Measurements from ENCODE around the gene NDUFB4.
A peak's percentile ranks its signal among the peaks of the same experiment; 100 is the strongest.
"Not testable (repeated sequence)": the region's sequence is repeated elsewhere in the genome, so short reads cannot be mapped to it uniquely, and the experiment has no call there.

NDUFB4 gene

GRCh38 chr3:120602682-120603081 is 6.5 kb downstream of the NDUFB4 start:
- Mint-ChIP-seq H3K4me1 (no peaks in the 10 kb centered on the region), H3K9me3 (no peaks in the 10 kb centered on the region), H3K4me3 (no peak overlapping the region), H3K36me3 (peaks cover 30% of the 10 kb centered on the region), H3K27me3 (no peaks in the 10 kb centered on the region), H3K27ac (no peak overlapping the region)
- CTCF ChIA-PET = no interaction called here
- DNase-seq = no peak

- Mint-ChIP-seq H3K27me3 (no peaks in the 10 kb centered on the region), H3K27ac (no peak overlapping the region), H3K4me1 (no peaks in the 10 kb centered on the region), H3K36me3 (peaks cover 30% of the 10 kb centered on the region), H3K9me3 (no peaks in the 10 kb centered on the region), H3K4me3 (no peak overlapping the region)
- CTCF ChIA-PET = interaction anchor here (0.6 kb wide), 1 partner anchor 38 kb away, joined by 3 read pairs; no protein-coding TSS in a partner anchor
- DNase-seq = no peak
These were observed 8.2 kb downstream of the NDUFB4 start for GRCh38 chr3:120604382-120604781.

GRCh38 chr3:120604784-120605183 is 8.6 kb downstream of the NDUFB4 start:
- no peaks in the 10 kb centered on the region for H3K9me3 Mint-ChIP-seq
- no peaks in the 10 kb centered on the region for H3K27me3 Mint-ChIP-seq
- H3K27ac Mint-ChIP-seq = no peak overlapping the region
- peaks cover 30% of the 10 kb centered on the region for H3K36me3 Mint-ChIP-seq
- no peaks in the 10 kb centered on the region for H3K4me1 Mint-ChIP-seq
- no peak overlapping the region for H3K4me3 Mint-ChIP-seq
- DNase-seq = no peak
- CTCF ChIA-PET = interaction anchor here (0.6 kb wide), 1 partner anchor 39 kb away, joined by 3 read pairs; no protein-coding TSS in a partner anchor

- CTCF ChIA-PET = no interaction called here
- H3K9me3 Mint-ChIP-seq = no peaks in the 10 kb centered on the region
- no peak for DNase-seq
- H3K27ac Mint-ChIP-seq = no peak overlapping the region
- H3K4me3 Mint-ChIP-seq = no peak overlapping the region
- peaks cover under 1% of the 10 kb centered on the region for H3K36me3 Mint-ChIP-seq
- no peaks in the 10 kb centered on the region for H3K4me1 Mint-ChIP-seq
- H3K27me3 Mint-ChIP-seq = peaks cover 4% of the 10 kb centered on the region
These were observed 12.4 kb downstream of the NDUFB4 start for GRCh38 chr3:120608506-120608905.

- no peaks in the 10 kb centered on the region for H3K9me3 Mint-ChIP-seq
- no peak overlapping the region for H3K4me3 Mint-ChIP-seq
- no peaks in the 10 kb centered on the region for H3K36me3 Mint-ChIP-seq
- H3K27ac Mint-ChIP-seq = no peak overlapping the region
- CTCF ChIA-PET = interaction anchor here (1.6 kb wide), 1 partner anchor 8 kb away, joined by 4 read pairs; no protein-coding TSS in a partner anchor
- H3K4me1 Mint-ChIP-seq = no peaks in the 10 kb centered on the region
- H3K27me3 Mint-ChIP-seq = peaks cover 4% of the 10 kb centered on the region
- no peak for DNase-seq
These were observed 18.6 kb downstream of the NDUFB4 start for GRCh38 chr3:120614765-120615164.

GRCh38 chr3:120615847-120616609 is 19.9 kb downstream of the NDUFB4 start:
- DNase-seq = no peak
- peaks cover 4% of the 10 kb centered on the region for H3K27me3 Mint-ChIP-seq
- no peak overlapping the region for H3K27ac Mint-ChIP-seq
- H3K9me3 Mint-ChIP-seq = no peaks in the 10 kb centered on the region
- CTCF ChIA-PET = no interaction called here
- no peaks in the 10 kb centered on the region for H3K36me3 Mint-ChIP-seq
- H3K4me3 Mint-ChIP-seq = no peak overlapping the region
- H3K4me1 Mint-ChIP-seq = no peaks in the 10 kb centered on the region

- H3K27ac Mint-ChIP-seq, CTCF ChIA-PET, H3K36me3 Mint-ChIP-seq, H3K4me1 Mint-ChIP-seq, H3K9me3 Mint-ChIP-seq, H3K27me3 Mint-ChIP-seq, H3K4me3 Mint-ChIP-seq, DNase-seq: not testable (repeated sequence)
These were observed 20.6 kb downstream of the NDUFB4 start for GRCh38 chr3:120616745-120617144.

GRCh38 chr3:120622457-120622856 is 26.3 kb downstream of the NDUFB4 start:
- no peak overlapping the region for H3K27ac Mint-ChIP-seq
- CTCF ChIA-PET = interaction anchor here (0.8 kb wide), 1 partner anchor 9 kb away, joined by 4 read pairs; no protein-coding TSS in a partner anchor
- no peaks in the 10 kb centered on the region for H3K4me1 Mint-ChIP-seq
- H3K9me3 Mint-ChIP-seq = peaks cover 12% of the 10 kb centered on the region
- no peaks in the 10 kb centered on the region for H3K27me3 Mint-ChIP-seq
- no peak for DNase-seq
- H3K4me3 Mint-ChIP-seq = no peak overlapping the region
- H3K36me3 Mint-ChIP-seq = no peaks in the 10 kb centered on the region

GRCh38 chr3:120622870-120623726 is 27.0 kb downstream of the NDUFB4 start:
- Mint-ChIP-seq H3K36me3 (no peaks in the 10 kb centered on the region), H3K27ac (no peak overlapping the region), H3K4me3 (no peak overlapping the region), H3K4me1 (no peaks in the 10 kb centered on the region), H3K27me3 (no peaks in the 10 kb centered on the region), H3K9me3 (peaks cover 12% of the 10 kb centered on the region)
- peak; percentile 41 for DNase-seq
- CTCF ChIA-PET = interaction anchor here (0.8 kb wide), 1 partner anchor 9 kb away, joined by 4 read pairs; no protein-coding TSS in a partner anchor

- DNase-seq = no peak
- Mint-ChIP-seq H3K27me3 (no peaks in the 10 kb centered on the region), H3K27ac (no peak overlapping the region), H3K9me3 (peaks cover 12% of the 10 kb centered on the region), H3K4me3 (no peak overlapping the region), H3K36me3 (no peaks in the 10 kb centered on the region), H3K4me1 (no peaks in the 10 kb centered on the region)
- CTCF ChIA-PET = no interaction called here
These were observed 27.6 kb downstream of the NDUFB4 start for GRCh38 chr3:120623727-120624093.

- Mint-ChIP-seq H3K4me1 (no peaks in the 10 kb centered on the region), H3K36me3 (no peaks in the 10 kb centered on the region), H3K27me3 (no peaks in the 10 kb centered on the region), H3K4me3 (no peak overlapping the region), H3K27ac (no peak overlapping the region), H3K9me3 (peaks cover 12% of the 10 kb centered on the region)
- CTCF ChIA-PET = no interaction called here
- no peak for DNase-seq
These were observed 29.0 kb downstream of the NDUFB4 start for GRCh38 chr3:120625159-120625586.

GRCh38 chr3:120634539-120634938 is 38.4 kb downstream of the NDUFB4 start:
- H3K27me3 Mint-ChIP-seq = no peaks in the 10 kb centered on the region
- CTCF ChIA-PET = interaction anchor here (1.0 kb wide), 1 partner anchor 161 kb away, joined by 3 read pairs; no protein-coding TSS in a partner anchor
- H3K4me3 Mint-ChIP-seq = no peak overlapping the region
- H3K4me1 Mint-ChIP-seq = peaks cover 1% of the 10 kb centered on the region
- H3K36me3 Mint-ChIP-seq = no peaks in the 10 kb centered on the region
- no peak overlapping the region for H3K27ac Mint-ChIP-seq
- no peak for DNase-seq
- peaks cover 8% of the 10 kb centered on the region for H3K9me3 Mint-ChIP-seq

GRCh38 chr3:120636795-120637401 is 40.8 kb downstream of the NDUFB4 start:
- Mint-ChIP-seq H3K36me3 (no peaks in the 10 kb centered on the region), H3K4me3 (no peak overlapping the region), H3K27me3 (no peaks in the 10 kb centered on the region), H3K4me1 (peaks cover 10% of the 10 kb centered on the region), H3K9me3 (peaks cover 7% of the 10 kb centered on the region), H3K27ac (no peak overlapping the region)
- no peak for DNase-seq
- CTCF ChIA-PET = no interaction called here

GRCh38 chr3:120637851-120638559 is 41.9 kb downstream of the NDUFB4 start:
- DNase-seq = no peak
- Mint-ChIP-seq H3K4me1 (peaks cover 10% of the 10 kb centered on the region), H3K27me3 (no peaks in the 10 kb centered on the region), H3K9me3 (peaks cover 7% of the 10 kb centered on the region), H3K27ac (no peak overlapping the region), H3K4me3 (no peak overlapping the region), H3K36me3 (no peaks in the 10 kb centered on the region)
- CTCF ChIA-PET = no interaction called here
